Choroid plexus epithelial cell (primary cell): ENCODE results near the gene WASF3.

Experiments
- DNase-seq: peaks from one replicate; pipeline ENCODE4 v3.0.0-alpha.2; 2010; ENCODE audit warnings: low read depth
- H3K4me3 ChIP-seq: 2 replicates; pipeline ENCODE4 v1.5.1; 2011; ENCODE audit warnings: low read depth, mild to moderate bottlenecking, control low read depth, low read length, moderate library complexity
- TF ChIP-seq, protein P1 (sequence below): conservative IDR thresholded peaks from 2 replicates; pipeline ENCODE4 v1.5.1; 2011; ENCODE audit warnings: low read depth, mild to moderate bottlenecking, control low read depth, inconsistent platforms, low read length, moderate library complexity

Gene WASF3

DNA sequence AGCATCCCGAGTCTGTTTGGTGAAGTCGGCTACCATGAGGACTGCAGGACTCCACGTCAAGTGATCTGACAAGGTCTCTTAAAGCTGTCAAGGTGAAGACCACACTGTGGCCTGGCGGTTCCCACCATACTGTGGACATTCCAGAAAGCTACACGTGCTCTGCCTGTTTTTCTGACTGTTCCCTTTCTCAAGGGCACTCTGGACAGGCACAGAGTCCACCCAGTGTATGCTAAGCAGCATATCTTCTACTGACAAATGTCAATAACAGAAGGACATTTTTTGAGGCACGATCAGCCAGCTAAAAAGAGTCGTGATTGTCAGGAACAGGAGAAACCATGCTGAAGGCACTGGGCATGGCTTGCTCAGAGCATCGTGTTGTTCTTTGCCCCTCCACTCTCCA is 12.8 kb upstream of the WASF3 start:
- no peak for DNase-seq
- no peak overlapping the region for H3K4me3 ChIP-seq
- TF ChIP-seq, protein P1, sequence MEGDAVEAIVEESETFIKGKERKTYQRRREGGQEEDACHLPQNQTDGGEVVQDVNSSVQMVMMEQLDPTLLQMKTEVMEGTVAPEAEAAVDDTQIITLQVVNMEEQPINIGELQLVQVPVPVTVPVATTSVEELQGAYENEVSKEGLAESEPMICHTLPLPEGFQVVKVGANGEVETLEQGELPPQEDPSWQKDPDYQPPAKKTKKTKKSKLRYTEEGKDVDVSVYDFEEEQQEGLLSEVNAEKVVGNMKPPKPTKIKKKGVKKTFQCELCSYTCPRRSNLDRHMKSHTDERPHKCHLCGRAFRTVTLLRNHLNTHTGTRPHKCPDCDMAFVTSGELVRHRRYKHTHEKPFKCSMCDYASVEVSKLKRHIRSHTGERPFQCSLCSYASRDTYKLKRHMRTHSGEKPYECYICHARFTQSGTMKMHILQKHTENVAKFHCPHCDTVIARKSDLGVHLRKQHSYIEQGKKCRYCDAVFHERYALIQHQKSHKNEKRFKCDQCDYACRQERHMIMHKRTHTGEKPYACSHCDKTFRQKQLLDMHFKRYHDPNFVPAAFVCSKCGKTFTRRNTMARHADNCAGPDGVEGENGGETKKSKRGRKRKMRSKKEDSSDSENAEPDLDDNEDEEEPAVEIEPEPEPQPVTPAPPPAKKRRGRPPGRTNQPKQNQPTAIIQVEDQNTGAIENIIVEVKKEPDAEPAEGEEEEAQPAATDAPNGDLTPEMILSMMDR, result no peak

DNA sequence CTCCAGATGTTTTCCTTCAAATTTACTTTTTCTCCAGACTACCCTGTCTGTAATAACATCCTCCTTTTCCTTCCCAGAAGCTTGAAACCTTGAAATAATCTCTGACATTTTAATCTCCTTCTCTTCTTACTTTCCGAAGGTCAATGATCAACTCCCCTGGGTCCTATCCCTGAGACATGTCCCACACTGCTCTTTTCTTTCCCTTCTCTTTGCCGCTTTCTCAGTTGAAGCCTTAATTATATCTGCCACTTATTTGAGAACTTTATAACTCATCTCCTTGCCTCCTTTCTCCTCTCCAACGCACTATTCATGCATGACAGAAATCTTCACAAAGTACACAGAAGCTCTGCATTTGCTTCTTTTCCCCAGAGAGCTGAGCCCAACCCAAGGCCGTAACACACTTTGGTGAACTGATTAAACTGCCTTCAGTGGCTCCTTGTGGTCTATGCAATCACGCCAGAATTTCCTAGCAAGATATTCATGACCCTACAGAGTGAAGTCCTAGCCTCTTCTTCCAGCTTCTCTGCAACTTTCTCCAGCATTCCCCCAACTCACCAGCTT is 9.2 kb upstream of the WASF3 start:
- no peak overlapping the region for H3K4me3 ChIP-seq
- DNase-seq, result no peak
- TF ChIP-seq, protein P1, result no peak

DNA sequence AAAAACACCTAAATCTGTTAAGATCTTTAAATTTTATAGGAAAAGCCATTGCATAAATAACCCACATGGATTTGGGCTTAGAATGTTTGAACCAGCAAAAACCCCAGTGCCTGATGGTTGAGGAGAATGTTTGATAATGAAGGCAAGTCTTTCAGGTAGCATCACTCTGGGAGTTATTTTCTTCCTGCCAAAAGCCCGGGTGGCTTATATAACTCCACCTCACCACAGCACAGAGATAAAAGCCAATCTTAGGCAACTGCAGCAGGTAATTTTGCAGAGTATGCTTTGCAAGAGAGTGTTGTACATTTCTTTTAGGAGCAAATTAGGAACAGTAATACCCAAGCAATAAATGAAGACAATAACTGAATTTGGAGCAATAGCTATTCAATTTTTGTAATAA is 7.8 kb upstream of the WASF3 start:
- H3K4me3 ChIP-seq, result no peak overlapping the region
- TF ChIP-seq, protein P1, result no peak
- DNase-seq, result no peak

DNA sequence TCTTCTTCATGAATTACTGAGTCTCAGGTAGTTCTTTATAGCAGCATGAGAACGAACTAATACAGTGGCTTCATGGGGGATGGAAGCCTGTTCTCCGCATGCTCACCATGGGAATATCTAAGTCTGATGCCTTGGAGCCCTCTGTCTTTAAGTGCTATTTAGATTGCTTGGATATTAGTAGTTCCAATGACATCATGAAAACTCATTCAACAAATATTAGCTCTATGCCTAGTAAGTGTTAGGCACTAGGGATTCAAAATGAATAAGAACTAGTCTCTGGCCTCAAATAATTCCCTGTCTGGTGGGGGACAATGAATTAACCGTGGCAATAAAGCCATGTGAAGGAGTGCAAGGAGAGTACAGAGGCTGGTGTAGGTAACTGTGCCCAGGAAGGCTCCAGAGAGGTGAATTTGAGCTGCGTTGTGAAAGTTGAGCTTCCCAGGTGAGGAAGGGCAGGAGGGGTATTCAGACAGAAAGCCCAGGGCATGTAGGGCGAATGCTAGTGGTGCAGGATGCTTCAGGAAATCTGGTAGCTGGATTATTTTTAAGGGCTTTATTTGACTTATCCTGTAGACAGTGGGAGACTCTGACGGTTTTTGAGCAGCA is 6.1 kb upstream of the WASF3 start:
- no peak overlapping the region for H3K4me3 ChIP-seq
- DNase-seq, result no peak
- TF ChIP-seq, protein P1, result no peak

DNA sequence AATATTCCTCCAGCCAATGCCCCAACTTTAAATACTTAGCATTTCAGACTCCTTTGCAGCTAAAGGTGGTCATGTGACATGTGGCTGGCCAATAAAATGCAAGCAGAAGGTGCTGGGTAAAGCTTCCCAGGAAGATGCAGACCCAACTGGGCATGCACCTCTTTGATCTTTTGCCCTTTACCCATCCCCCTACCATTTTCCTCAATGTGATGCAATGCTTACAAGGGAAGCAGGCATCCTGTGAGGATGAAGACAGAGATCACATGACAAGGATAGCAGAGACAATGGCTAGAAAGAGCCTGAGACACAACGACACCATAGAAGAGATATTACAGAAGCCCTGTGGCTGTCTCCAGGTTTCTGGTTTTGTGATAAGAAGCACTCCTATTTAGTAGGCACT is 2.1 kb upstream of the WASF3 start:
- no peak for DNase-seq
- TF ChIP-seq, protein P1, result no peak
- no peak overlapping the region for H3K4me3 ChIP-seq

DNA sequence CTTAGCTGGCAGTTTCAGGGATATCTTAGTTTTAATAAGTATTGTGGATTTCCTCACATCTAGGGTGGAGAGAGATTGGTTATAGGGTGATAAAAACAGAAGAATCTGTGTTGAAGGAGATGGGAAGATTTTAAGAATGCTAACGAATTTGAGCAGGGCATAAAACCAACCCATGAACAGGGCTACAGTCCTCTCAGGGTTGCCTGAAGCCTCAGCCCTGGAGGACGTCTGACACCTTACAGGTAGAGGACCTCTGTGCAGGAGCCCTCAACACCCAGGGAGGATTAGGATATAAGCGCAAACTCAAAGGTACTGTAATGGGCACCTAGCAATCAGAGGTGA is 461 bp upstream of the WASF3 start:
- DNase-seq, result no peak
- TF ChIP-seq, protein P1, result no peak
- peak overlapping the region; percentile 75 for H3K4me3 ChIP-seq
